Limb (tissue), 2 donors: ENCODE measurements around the gene SPAG8.

ENCODE experiments used
- DNase-seq, 2 donors: peaks; one replicate each; pipeline ENCODE4 v3.0.0-alpha.2; 2016; ENCODE audit errors: extremely low spot score in 2 of 2

Gene SPAG8

DNA sequence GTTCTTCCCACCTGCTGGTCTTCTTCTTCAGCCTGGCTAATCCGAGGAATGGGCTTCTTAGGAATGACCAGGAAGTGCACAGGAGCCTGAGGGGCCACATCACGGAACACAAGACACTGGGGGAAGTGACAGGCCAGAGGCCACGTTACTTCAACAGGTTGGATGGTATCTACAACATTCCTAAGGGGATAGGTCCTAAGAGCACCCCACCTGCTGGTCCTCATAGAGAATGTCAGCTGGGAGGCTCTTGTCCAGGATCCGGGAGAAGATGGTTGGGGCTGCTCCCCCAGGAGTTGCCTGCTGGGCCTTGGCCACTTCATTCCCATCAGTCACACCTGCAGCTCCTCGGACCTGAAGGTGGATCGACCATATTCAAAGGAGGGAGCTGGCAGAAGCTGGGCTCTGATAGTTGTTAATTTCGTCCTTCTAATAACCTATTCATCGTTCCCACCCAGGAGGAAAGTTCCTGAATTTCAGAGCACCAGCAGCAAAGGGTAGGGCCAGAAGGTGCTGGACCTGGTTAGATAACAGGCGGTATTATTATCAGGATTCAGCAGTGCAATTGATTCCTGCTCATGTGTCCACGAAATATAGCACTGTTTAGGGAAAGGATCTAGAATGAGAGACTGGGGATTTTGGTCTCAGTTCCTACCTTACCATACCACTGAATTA is 1.5 kb upstream of the SPAG8 start:
- DNase-seq, result no peak

GRCh38 chr9:35811381-35812024 is 559 bp downstream of the SPAG8 start:
- DNase-seq, result peak in 1 of 2 donors; percentile 39

DNA sequence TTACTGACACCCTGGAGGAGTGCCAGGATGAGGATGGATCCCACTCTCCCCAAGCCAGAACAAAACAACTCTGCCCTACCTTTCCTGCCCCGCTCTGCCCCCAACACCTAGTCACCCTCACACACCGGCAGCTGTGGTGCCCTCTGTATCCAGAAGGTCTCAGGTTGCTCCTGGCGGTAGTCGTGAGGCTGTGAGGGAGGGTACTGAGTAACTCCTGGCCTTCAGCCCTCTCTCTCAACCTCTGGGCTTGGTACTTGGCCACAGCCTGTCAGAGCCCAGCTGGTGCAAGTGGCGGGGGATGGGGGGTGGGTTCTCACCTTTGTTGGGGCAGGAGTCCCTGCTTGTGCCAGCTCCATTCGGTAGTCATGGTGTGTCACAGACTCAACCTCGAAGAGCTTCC is 1.9 kb downstream of the SPAG8 start:
- DNase-seq, result no peak

DNA sequence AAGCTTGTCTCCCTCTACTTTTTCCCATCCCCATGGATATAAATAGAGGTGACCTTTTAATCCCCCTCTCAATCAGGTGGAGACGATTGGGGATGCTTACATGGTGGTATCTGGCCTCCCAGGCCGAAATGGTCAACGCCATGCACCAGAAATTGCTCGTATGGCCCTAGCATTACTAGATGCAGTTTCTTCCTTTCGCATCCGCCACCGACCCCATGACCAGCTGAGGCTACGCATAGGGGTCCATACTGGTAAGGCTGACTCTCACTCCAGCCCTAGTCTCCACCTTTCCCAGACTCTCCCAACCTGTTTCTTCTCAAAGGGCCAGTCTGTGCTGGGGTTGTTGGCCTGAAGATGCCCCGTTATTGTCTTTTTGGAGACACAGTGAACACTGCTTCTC is 3.6 kb downstream of the SPAG8 start:
- DNase-seq, result no peak

GRCh38 chr9:35806101-35806500 is 6.0 kb downstream of the SPAG8 start:
- DNase-seq, result no peak

DNA sequence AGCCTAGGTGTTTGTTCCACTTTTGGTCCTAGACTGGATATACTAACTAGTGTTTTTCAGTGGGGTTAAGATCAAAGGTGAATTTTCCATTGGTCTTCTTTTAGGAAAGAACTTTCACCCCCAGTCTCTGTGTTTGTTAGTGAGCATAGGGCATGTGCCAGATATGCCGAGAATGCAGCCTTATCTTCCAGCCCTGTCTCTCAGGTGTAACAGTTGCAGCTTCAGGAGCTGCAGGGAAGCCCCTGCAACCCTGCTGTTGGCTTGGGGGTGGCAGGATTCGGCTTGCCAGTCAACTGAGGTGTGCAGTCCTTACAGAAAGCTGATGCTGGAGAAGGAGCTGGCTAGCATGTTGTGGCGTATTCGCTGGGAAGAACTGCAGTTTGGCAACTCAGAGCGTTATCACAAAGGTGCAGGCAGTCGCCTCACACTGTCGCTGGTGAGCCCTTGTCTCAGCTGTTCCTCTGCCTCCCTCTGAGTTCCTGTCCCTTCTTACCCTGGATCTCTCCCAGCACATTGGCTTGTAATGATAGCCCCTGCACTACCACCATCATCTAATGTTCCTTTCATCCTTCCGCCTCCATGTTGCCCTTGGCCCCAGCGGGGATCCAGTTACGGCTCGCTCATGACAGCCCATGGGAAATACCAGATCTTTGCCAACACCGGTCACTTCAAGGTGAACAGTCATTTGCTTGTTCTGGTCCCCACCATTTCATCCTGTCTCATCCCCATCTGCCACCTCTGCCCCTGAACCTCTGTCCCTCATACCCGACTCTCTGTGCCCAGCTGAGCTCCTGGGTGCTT is 10.5 kb downstream of the SPAG8 start:
- no peak for DNase-seq

DNA sequence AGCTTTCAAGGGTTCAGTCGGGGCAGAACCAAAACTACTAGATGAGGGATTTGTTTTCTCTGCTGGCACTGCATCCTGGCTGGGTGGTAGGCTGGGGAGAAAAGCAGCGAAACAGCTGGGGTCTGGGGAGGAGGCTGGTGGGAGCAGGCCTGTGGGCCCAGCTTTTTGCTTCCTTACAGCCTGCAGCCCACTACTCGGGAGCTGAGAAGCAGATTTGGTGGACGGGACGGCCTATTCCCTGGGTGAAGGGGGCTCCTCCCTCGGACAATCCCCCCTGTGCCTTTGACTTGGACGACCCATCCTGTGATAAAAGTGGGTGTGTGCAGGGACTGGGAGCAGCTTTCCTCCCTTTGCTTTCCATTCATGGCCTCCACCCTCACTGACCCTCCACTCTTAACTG is 11.5 kb downstream of the SPAG8 start:
- no peak for DNase-seq

DNA sequence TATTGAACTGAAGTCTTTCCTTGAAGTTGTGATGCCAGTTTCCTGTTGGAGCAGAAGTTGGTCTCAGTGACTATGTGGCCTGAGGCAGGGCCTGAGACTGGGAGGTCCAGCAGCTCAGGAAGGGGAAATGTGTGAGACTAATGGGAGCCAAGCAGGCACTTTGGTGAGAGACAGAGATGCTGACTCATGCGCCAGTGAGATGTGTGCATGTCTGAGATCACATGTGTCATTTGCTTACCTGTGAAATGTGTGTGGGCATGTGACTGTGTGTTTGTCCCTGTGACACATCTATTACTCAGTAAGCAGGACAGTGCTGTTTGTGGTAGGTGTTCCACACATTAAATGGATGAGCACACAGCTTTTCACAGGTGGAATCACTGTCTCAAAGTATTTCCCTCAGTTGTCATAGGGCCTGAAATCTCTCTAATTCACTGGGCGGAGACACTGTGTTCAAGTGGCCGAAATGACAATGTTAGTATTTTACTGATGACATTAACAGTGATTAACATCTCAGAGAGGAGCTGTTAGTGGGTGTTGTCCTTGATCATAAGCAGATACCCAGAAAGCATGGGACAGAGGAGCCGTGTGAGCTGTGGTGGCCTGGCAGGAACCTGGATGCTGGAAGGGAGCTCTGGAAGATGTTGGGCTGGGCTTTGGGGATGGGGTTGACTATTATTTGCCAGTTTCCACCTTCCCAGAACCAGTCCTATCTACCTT is 13.2 kb downstream of the SPAG8 start:
- DNase-seq, result no peak

- no peak for DNase-seq
Observed at GRCh38 chr9:35797311-35798109, 14.6 kb downstream of the SPAG8 start.

- no peak for DNase-seq
Observed at GRCh38 chr9:35795695-35796094, 16.4 kb downstream of the SPAG8 start.

- DNase-seq, result no peak
Observed at GRCh38 chr9:35793461-35793860, 18.6 kb downstream of the SPAG8 start.

GRCh38 chr9:35792826-35793225 is 19.2 kb downstream of the SPAG8 start:
- no peak for DNase-seq

DNA sequence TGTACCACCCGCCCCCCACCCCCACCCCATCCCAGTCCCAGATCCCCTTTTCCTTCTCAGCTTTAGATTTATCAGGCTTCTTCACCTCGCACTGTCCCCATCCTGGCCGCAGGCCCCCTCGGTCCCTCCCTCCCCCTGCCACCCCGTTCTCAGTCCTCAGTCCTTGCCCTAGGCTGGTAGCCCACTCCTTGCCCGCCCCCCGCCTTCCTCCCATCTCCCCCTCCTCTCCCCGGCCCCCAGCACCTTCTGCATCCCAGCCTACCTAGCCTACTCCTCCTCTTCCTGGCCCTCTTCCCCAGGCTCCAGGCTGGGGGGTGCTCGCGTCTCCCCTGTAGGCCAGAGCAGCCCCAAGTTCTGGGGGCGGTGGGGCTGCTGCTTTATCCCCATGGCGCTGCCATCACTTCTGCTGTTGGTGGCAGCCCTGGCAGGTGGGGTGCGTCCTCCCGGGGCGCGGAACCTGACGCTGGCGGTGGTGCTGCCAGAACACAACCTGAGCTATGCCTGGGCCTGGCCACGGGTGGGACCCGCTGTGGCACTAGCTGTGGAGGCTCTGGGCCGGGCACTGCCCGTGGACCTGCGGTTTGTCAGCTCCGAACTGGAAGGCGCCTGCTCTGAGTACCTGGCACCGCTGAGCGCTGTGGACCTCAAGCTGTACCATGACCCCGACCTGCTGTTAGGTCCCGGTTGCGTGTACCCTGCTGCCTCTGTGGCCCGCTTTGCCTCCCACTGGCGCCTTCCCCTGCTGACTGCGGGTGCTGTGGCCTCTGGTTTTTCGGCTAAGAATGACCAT is 19.8 kb downstream of the SPAG8 start:
- peak in 1 of 2 donors; percentile 51 for DNase-seq

DNA sequence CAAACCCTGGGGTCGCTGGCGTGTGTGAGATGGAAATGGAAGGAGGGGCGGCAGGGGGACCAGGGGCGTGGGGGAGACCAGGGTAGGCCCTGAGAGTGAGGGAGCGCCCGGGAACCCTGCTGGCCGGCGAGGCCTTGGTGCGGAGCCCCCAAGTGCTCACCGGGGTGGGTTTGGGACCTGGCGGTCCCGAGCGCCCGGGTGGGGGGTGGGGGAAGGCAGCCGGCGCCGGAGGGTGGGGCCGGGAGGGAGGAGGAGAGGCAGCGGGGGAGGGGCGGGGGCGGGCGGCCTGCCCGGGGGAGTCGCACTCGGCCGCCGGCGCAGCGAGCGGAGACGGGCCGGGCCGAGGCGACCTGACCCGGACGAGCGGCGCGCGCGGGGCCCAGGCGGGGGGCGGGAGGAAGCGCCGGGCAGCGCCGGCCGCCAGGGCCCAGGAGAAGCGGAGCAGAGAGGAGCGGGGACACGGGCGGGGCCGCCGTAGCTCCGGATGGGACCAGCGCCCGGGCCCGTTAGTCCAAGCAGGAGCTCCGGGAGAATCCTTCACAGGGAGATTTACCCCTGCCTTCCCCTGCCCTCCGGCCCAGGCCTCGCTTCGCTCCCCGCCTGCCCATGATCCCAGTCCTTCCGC is 20.7 kb downstream of the SPAG8 start, which contains the start of gene NPR2:
NPR2 (plus strand) TSS at position 295 of the 625 bp plus-strand sequence. CDS start 818 bp downstream, outside the sequence.
- DNase-seq, result peak in 1 of 2 donors; percentile 75

- peak; percentile 84 to 94 for DNase-seq
Observed at GRCh38 chr9:35790385-35791296, 21.4 kb downstream of the SPAG8 start.

GRCh38 chr9:35790025-35790384 is 22.1 kb downstream of the SPAG8 start:
- DNase-seq, result no peak

GRCh38 chr9:35789541-35789940 is 22.5 kb downstream of the SPAG8 start:
- DNase-seq, result no peak

DNA sequence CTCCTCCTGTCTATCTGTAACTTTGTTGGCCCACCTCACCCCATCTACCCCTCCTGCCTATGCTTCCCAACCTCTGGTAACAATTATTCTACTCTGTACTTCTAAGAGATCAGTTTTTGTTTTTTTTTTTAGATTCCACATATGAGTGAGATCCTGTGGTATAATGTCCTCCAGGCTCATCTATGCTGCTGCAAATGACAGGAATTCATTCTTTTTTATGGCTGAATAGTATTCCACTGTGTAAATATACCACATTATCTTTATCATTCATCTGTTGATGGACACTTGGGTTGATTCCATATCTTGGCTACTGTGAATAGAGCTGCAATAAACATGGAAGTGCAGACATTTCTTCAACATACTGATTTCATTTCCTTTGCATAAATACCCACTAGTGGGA is 28.6 kb downstream of the SPAG8 start:
- DNase-seq, result no peak

DNA sequence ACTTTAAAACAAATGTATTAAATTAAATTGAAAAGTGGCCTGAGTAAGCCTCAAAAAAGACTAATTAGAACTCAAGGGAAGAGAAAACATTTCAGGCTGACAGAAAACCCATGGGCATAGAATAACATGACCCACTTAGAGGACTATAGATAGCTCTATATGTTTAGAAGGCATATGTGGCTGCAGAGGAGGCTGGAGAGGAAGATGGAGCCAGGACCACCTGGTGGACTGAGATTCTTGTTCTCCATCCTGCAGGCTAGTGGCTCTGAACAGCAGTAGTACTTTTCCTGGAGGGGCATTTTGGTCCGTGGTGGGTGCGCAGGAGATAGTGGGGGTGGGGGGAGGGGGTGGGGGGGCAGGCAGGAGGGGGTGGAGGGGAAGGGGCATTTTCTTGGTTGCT is 31.0 kb downstream of the SPAG8 start:
- no peak for DNase-seq
